ELR (cell line): ENCODE results near the gene EXOC1L.

ENCODE experiments used
- DNase-seq: peaks from one replicate; pipeline ENCODE4 v3.0.0-alpha.2; 2015; ENCODE audit warnings: low read depth

Gene EXOC1L

GRCh38 chr4:55819634-55820033 is at the start of gene EXOC1L:
EXOC1L (plus strand) TSS chr4:55819790; CDS start chr4:55820027, 237 bp downstream.
- DNase-seq, result no peak

- no peak for DNase-seq
Measured at GRCh38 chr4:55770662-55771061, 48.9 kb upstream of the EXOC1L start.

GRCh38 chr4:55781341-55781740 is 38.2 kb upstream of the EXOC1L start:
- no peak for DNase-seq

GRCh38 chr4:55781812-55782211 is 37.8 kb upstream of the EXOC1L start:
- DNase-seq, result no peak

- no peak for DNase-seq
Measured at GRCh38 chr4:55783584-55783983, 36.0 kb upstream of the EXOC1L start.

- DNase-seq, result no peak
Measured at GRCh38 chr4:55784747-55785146, 34.8 kb upstream of the EXOC1L start.

- peak; percentile 14 for DNase-seq
Measured at GRCh38 chr4:55791666-55792065, 27.9 kb upstream of the EXOC1L start.

- DNase-seq, result no peak
Measured at GRCh38 chr4:55793479-55793878, 26.1 kb upstream of the EXOC1L start.

GRCh38 chr4:55794053-55794452 is 25.5 kb upstream of the EXOC1L start:
- no peak for DNase-seq

GRCh38 chr4:55795341-55795740 is 24.2 kb upstream of the EXOC1L start:
- no peak for DNase-seq

- DNase-seq, result no peak
Measured at GRCh38 chr4:55801498-55801897, 18.1 kb upstream of the EXOC1L start.

- no peak for DNase-seq
Measured at GRCh38 chr4:55807556-55807955, 12.0 kb upstream of the EXOC1L start.

GRCh38 chr4:55808186-55808585 is 11.4 kb upstream of the EXOC1L start:
- no peak for DNase-seq

GRCh38 chr4:55808632-55809031 is 11.0 kb upstream of the EXOC1L start:
- no peak for DNase-seq

- no peak for DNase-seq
Measured at GRCh38 chr4:55817691-55818090, 1.9 kb upstream of the EXOC1L start.

- no peak for DNase-seq
Measured at GRCh38 chr4:55820279-55820678, 689 bp downstream of the EXOC1L start.

- no peak for DNase-seq
Measured at GRCh38 chr4:55822329-55822728, 2.7 kb downstream of the EXOC1L start.

GRCh38 chr4:55824865-55825264 is 5.3 kb downstream of the EXOC1L start:
- DNase-seq, result no peak

- no peak for DNase-seq
Measured at GRCh38 chr4:55826986-55827385, 7.4 kb downstream of the EXOC1L start.

GRCh38 chr4:55827582-55827981 is 8.0 kb downstream of the EXOC1L start:
- DNase-seq, result no peak

- no peak for DNase-seq
Measured at GRCh38 chr4:55830048-55830447, 10.5 kb downstream of the EXOC1L start.

- no peak for DNase-seq
Measured at GRCh38 chr4:55830716-55831115, 11.1 kb downstream of the EXOC1L start.

- DNase-seq, result no peak
Measured at GRCh38 chr4:55834086-55834795, 14.7 kb downstream of the EXOC1L start.

GRCh38 chr4:55837903-55838302 is 18.3 kb downstream of the EXOC1L start:
- DNase-seq, result no peak
